GM19438 (cell line): ENCODE results near the gene PRICKLE1.

ENCODE experiments used
- ATAC-seq: cut with Tn5 transposase; IDR thresholded peaks from one replicate; pipeline ENCODE4 v1.9.1; 2021; ENCODE audit warnings: low read depth; ENCODE audit not compliant: unreplicated experiment

Gene PRICKLE1

DNA sequence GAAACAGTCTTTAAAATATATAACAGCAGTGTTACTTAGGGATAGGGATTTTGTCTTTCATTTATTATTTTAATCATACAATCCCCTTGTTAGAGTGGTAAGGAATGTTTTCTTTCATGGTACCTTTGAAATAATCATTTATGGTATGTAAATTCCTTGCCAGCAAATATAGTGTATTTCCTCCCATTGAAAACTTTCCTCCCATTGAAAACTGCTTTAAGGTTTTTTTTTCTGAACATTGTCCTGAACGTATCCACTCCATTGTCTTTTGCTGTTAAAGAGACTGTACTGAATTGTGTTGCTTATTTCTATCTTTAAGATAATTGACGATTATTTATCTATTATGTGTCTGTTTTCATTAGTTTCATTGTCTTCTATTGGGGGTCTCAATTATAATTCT, 180.1 kb downstream of the PRICKLE1 start:
- no peak for ATAC-seq

DNA sequence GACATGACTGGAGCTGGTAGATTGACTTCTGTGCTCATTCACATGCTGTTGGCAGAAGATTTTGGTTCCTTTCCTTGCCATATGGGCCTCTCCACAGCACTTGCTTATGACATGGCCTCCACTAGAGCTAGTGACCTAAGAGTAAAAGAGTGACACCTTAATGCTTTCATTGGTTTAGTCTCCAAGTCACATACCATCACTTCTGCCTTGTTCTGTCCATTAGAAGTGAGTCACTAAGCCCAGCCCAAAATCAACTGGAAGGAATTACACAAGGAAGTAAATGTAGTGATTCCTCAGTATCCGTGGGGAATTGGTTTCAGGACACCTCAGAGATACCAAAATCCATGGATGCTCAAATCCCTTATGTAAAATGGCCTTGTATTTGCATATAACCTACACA, 182.2 kb downstream of the PRICKLE1 start:
- ATAC-seq = no peak
